ENCODE data around the gene B4GALNT3.

DNA sequence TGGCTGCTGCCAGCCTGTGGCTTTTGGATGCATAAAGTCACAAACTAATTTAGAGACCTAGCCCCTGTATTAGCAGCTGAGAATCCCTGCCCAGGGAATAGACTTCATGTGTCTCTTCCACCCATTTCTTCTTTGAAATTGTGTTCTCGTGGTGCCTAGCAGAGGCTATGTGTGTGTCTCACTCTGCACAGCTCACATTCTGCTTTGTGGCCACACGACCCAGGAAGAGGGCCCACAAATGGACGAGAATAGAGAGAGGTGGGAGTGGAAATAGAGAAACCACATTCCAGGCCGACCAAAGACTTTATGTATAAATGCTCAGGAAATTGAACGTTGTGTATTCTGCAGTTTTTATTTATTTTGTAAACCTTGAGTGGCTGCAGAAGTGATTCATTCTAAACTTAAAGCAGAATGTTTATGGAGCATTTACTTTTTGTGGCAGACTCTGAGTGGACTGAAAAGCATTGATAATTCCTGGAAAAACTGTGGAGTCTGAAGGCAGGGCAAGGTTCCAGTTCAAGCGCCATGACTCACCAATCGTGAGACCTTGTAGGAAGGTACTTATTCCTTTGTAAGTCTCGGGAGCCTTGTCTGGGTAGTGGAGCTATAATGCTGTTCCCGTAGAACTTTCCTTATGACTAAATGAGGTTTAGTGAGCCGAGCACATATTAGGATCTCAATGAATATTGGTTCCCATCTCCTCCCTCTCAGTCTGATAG is 9.1 kb downstream of the B4GALNT3 start:
- TF ChIP-seq, protein P1, sequence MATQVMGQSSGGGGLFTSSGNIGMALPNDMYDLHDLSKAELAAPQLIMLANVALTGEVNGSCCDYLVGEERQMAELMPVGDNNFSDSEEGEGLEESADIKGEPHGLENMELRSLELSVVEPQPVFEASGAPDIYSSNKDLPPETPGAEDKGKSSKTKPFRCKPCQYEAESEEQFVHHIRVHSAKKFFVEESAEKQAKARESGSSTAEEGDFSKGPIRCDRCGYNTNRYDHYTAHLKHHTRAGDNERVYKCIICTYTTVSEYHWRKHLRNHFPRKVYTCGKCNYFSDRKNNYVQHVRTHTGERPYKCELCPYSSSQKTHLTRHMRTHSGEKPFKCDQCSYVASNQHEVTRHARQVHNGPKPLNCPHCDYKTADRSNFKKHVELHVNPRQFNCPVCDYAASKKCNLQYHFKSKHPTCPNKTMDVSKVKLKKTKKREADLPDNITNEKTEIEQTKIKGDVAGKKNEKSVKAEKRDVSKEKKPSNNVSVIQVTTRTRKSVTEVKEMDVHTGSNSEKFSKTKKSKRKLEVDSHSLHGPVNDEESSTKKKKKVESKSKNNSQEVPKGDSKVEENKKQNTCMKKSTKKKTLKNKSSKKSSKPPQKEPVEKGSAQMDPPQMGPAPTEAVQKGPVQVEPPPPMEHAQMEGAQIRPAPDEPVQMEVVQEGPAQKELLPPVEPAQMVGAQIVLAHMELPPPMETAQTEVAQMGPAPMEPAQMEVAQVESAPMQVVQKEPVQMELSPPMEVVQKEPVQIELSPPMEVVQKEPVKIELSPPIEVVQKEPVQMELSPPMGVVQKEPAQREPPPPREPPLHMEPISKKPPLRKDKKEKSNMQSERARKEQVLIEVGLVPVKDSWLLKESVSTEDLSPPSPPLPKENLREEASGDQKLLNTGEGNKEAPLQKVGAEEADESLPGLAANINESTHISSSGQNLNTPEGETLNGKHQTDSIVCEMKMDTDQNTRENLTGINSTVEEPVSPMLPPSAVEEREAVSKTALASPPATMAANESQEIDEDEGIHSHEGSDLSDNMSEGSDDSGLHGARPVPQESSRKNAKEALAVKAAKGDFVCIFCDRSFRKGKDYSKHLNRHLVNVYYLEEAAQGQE (IDR thresholded peaks at IDR 0.05; ENCODE audit: unreplicated experiment) = no peak
- TF ChIP-seq, protein P2, sequence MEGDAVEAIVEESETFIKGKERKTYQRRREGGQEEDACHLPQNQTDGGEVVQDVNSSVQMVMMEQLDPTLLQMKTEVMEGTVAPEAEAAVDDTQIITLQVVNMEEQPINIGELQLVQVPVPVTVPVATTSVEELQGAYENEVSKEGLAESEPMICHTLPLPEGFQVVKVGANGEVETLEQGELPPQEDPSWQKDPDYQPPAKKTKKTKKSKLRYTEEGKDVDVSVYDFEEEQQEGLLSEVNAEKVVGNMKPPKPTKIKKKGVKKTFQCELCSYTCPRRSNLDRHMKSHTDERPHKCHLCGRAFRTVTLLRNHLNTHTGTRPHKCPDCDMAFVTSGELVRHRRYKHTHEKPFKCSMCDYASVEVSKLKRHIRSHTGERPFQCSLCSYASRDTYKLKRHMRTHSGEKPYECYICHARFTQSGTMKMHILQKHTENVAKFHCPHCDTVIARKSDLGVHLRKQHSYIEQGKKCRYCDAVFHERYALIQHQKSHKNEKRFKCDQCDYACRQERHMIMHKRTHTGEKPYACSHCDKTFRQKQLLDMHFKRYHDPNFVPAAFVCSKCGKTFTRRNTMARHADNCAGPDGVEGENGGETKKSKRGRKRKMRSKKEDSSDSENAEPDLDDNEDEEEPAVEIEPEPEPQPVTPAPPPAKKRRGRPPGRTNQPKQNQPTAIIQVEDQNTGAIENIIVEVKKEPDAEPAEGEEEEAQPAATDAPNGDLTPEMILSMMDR (conservative IDR thresholded peaks at IDR 0.05; ENCODE audit: low read depth in 2 of 2) = no peak
- TF ChIP-seq CREB1 (CRISPR knock-in tag; IDR thresholded peaks at IDR 0.05; ENCODE audit: low read depth) (no peak), EZH2phosphoT487 (IDR thresholded peaks at IDR 0.05; ENCODE audit: unreplicated experiment) (no peak)
